Activated CD4-positive, alpha-beta T cell treated with anti-CD3 and anti-CD28 coated beads, Interleukin-2, amount 50 U/mL, for 24 hours (primary cell): Measurements from ENCODE around the gene TICAM2.

Experiments used
- DNase-seq, 2 donors: peaks; one replicate each; pipeline ENCODE4 v3.0.0-alpha.2; 2020; ENCODE audit warnings: low read depth in 1 of 2, low spot score in 1 of 2

TICAM2 gene

GRCh38 chr5:115611873-115612272 lies 9.6 kb upstream of the TICAM2 start:
- DNase-seq, result no peak

DNA sequence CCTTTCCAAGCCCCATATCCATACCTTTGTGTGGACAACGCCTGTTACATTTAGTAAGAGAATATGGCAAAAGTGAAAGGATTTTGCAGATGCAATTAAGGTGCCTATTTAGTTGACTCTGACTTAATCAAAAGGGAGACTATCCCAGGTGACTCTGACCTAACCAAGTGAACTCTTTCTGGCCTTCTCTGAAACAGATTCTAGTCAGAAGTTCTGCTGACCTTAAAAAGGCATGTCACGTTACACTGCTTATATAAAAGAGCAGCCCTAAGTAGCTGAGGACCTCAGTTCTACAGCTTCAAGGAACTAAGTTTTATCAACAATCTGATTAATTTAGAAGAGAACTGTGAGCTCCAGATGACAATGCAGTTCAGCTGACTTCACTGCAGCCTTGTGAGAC lies 5.7 kb upstream of the TICAM2 start:
- no peak for DNase-seq

- DNase-seq, result no peak
These were observed 3.2 kb upstream of the TICAM2 start for GRCh38 chr5:115605436-115605835.

- no peak for DNase-seq
These were observed 379 bp upstream of the TICAM2 start for GRCh38 chr5:115602591-115603125.

DNA sequence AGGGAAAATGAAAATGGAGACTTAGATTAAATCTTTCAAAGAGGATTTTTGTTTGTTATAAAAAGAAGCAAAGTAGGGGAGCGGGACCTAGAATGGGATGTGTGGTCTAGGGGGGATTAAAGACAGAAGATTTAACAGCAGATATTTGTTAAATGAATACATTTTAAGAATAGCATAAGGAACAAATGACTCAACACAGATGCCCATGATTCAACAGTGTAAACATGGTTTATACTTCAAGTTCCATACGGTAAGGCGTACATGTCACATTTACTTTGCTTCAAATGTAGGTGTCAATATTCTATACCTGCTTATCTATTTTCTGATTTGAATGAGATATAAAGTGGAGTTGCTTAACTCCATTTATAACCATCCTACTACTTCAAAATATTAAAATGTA lies 1.5 kb downstream of the TICAM2 start:
- no peak for DNase-seq

- DNase-seq, result no peak
These were observed 2.4 kb downstream of the TICAM2 start for GRCh38 chr5:115599924-115600323.

GRCh38 chr5:115599502-115599901 lies 2.8 kb downstream of the TICAM2 start:
- no peak for DNase-seq

- DNase-seq, result no peak
These were observed 7.9 kb downstream of the TICAM2 start for GRCh38 chr5:115594128-115595047.

- DNase-seq, result no peak
These were observed 13.2 kb downstream of the TICAM2 start for GRCh38 chr5:115589043-115589442.

GRCh38 chr5:115588640-115589039 lies 13.6 kb downstream of the TICAM2 start:
- no peak for DNase-seq

DNA sequence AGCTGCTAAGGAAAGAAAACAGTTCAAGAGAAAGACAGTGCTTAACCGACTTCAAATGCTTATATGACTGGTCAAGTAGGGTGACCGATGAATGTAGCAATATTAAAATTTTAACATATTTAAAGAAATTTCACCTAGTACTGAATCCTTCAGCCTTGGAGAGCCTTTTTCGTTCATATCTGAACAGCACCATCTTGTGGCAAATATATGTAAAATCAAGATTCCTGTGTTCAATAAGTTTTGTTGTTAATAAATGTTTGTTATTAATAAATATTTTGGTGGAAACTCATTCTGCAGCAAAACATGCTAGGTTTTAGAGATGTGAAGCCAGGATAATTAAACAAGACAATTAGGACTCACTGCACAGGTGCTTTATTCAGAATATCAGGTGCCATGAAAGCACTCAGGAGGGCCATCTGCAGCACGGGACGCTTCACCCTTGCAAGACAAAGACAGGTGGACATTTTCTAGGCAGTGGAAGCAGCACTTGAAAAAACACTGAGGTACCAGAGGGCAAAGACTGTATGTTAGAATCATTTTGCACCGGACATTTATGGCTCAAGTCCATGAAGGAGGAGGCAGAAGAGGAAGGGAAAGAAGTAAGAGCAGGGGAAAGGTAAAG lies 15.6 kb downstream of the TICAM2 start:
- DNase-seq, result no peak

GRCh38 chr5:115585265-115585664 lies 17.0 kb downstream of the TICAM2 start:
- no peak for DNase-seq

DNA sequence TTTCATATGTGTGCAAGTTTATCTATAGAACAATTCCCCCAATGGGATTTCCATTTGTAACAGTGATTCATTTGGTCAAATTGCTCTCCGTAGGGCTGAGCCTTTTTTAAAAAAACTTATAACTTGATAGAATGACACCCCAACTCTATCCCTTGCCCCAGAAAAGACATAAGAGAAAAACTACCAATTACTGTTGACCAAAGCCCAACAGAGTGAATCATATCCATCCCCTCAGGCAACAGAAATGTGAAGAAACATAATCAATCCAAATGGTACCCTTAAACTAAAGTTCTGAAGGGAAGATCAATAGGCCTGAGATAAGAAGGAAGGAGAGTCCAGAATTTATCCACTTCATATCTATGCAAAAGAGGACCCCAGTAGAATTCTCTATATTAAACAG lies 17.8 kb downstream of the TICAM2 start:
- DNase-seq, result no peak

DNA sequence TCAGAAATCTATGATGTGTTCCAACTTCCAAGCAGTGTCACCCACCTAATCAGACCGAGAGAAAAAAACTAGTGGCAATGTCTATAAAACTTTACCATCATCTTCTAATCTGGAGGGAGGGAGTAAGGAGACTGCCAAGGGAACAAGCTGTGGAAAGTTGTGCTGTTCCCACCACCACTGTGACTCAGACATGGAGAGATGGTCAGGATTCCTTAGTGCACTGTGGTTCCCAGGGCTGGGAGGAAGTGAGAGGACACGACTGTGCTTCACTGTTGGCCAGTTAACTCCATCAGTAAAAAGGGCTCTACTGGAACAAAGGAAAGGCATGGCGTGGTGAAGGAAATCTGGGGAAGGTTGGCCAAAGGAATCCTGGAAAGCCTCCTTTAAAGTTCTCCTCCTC lies 18.8 kb downstream of the TICAM2 start:
- DNase-seq, result no peak

GRCh38 chr5:115580941-115581340 lies 21.3 kb downstream of the TICAM2 start:
- DNase-seq, result no peak

GRCh38 chr5:115579747-115580173 lies 22.5 kb downstream of the TICAM2 start:
- no peak for DNase-seq

DNA sequence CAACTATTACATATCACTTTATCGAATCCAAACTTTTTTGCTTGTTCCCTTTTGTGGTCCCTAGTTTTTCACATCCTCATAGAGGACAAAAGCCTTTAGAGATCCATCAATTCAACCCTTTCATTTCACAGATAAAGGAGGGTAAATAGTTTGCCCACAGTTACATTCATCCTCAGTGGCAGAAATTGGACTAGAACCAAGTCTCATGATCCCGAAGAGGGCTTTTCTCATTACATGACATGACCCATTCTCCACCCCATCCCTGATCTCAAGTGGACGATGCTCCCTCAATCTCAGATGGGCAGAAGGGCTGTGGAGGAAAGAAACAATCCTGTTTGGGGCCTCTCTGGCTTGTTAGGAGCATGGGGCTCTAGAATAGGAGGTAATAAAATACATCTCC lies 23.1 kb downstream of the TICAM2 start:
- DNase-seq, result no peak

DNA sequence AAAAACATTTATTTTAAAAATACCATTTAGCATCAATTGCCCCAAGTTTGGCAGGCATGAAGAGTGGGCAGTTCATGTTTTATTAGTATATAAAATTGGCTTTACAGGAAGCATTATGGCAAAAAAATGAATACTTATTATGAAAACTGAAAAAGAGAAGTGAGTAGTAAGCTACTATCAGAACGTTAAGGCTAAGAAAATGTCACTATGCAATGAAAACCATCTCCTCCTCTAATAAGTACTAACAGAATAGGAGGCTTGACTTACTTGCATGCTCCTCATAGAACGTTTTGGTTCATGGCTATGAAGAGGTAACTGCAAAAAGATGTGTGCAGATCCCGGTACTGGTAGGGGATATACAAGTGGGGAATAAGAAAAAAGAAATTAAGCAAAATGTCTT lies 23.6 kb downstream of the TICAM2 start:
- DNase-seq, result no peak

DNA sequence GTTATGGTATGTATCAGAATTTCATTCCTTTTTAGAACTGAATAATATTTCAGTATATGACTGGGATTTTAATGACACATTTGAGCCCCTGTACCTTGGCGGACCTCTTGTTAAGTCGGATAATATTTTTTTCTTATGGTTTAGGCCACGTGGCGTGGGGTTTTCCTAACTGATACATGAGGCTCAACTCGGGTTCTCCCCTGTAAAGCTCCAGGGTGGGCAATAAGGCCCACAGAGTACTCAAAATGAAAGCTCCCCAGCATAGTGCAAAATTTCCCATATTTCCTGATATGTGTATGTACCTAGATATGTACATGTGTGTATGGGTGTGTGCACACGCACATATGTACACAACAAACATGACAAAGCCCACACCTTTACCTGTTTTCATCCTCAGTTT lies 24.5 kb downstream of the TICAM2 start:
- DNase-seq, result no peak

DNA sequence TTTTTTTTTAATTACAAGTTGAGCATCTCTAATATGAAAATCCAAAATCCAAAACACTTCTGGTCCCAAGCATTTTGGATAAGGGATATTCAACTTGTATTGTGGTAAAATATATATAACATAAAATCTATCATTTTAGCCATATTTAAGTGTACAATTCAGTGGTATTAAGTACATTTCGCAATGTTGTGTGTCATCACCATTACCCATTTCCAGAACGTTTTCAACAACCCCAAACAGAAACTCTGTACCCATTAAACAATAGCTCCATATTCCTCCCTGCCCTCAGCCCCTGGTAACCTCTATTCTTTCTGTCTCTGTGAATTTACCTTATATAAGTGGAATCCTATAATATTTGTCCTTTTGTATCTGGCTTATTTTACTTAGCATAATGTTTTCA lies 24.9 kb downstream of the TICAM2 start:
- DNase-seq, result no peak

DNA sequence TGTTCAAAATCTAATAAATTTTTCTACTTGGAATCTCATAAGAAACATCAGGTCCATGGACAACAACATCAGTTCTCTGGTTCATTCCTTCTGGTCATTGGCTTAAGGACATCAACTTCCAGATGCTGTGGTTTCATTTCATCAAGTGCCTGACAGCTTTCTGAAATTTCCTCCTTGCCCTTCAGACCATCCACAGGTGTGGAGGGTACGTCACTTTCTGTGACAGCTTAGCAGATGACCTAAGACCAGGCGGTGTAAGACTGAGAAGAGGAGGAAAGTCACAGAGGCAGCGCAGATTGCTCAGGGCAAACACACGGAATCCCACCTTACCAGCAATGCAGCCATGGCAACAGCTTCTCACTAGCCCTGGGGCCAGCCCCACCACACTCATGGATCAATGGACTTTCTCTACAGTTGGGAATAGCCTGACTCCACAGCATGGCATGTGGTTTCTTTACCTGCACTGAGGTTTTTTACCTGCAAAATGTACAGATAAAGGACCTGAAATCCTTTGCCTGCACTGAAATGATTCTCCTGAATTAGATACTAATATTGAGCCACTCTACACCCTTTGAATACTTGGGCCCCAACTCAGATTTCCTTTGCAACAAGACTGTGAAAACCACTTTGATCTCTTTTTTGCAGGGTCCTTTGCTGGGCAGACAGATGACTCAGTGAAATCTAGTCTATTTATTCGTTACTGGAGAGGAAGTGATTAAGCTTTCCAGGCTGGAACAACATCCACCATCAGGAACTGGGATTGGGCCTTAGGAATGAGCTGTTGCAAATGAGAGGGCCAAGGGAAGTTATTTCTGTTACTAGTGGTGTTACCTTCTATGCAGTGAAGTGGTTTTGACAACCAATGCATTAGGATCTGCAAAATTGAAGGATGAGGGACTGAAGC lies 26.9 kb downstream of the TICAM2 start:
- DNase-seq, result no peak
